Upper lobe of left lung (tissue), 4 donors: ENCODE results near the gene IFT88.

Experiments used
- POLR2A ChIP-seq, 4 donors: fragments of 450-650 bp; IDR thresholded peaks; one replicate each; pipeline ENCODE4 v1.5.1; 2016 to 2017; ENCODE audit warnings: antibody characterized with exemption in 4 of 4, mild to moderate bottlenecking in 2 of 4
- POLR2AphosphoS5 ChIP-seq, 2 donors: sonication (generic); formaldehyde crosslinking; IDR thresholded peaks; one replicate each; pipeline ENCODE4 v1.5.1; 2017; ENCODE audit warnings: antibody characterized with exemption in 2 of 2
- TF ChIP-seq, protein P1 (sequence below), 6 experiments: fragments of 450-650 bp in 4 of 6; fragments of 200-600 bp in 2 of 6; sonication (generic) in 2 of 6; IDR thresholded peaks; one replicate each; pipeline ENCODE4 v1.5.1; 2016 to 2019; ENCODE audit warnings: antibody characterized with exemption in 6 of 6

- TF ChIP-seq, protein P1, sequence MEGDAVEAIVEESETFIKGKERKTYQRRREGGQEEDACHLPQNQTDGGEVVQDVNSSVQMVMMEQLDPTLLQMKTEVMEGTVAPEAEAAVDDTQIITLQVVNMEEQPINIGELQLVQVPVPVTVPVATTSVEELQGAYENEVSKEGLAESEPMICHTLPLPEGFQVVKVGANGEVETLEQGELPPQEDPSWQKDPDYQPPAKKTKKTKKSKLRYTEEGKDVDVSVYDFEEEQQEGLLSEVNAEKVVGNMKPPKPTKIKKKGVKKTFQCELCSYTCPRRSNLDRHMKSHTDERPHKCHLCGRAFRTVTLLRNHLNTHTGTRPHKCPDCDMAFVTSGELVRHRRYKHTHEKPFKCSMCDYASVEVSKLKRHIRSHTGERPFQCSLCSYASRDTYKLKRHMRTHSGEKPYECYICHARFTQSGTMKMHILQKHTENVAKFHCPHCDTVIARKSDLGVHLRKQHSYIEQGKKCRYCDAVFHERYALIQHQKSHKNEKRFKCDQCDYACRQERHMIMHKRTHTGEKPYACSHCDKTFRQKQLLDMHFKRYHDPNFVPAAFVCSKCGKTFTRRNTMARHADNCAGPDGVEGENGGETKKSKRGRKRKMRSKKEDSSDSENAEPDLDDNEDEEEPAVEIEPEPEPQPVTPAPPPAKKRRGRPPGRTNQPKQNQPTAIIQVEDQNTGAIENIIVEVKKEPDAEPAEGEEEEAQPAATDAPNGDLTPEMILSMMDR (IDR thresholded peaks at IDR 0.05): no peak
- TF ChIP-seq POLR2A (IDR thresholded peaks at IDR 0.05): no peak
- no peak for TF ChIP-seq POLR2AphosphoS5 (IDR thresholded peaks at IDR 0.05)
Measured at GRCh38 chr13:20570517-20570916, 3.6 kb downstream of the IFT88 start.
